Measurements from ENCODE around the gene SFT2D3. TPM values are rescaled to one million over a fixed set of nuclear protein-coding genes. Genes with fewer than 3 reads are reported as not detected.

Gene SFT2D3
- total and polyA plus RNA-seq, 2 experiments from 2014 or later, result 0.13 to 9.3 TPM

DNA sequence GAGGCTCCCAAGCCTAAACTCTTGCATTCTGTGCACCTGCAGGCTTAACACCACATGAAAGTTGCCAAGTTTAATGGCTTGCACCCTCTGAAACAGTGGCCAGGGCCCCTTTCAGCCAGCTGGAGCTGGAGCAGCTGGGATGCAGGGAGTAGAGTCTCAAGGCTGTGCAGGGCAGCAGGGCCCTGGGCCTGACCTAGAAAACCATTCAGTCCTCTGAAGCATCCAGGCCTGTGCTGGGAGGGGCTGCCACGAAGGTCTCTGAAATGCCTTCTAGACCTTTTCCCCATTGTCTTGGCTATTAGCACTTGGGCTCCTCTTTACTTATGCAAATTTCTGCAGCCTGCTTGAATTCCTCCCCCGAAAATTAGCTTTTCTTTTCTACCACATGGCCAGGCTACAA is 10.6 kb upstream of the SFT2D3 start:
- H3K4me3 ChIP-seq, result no peak overlapping the region

DNA sequence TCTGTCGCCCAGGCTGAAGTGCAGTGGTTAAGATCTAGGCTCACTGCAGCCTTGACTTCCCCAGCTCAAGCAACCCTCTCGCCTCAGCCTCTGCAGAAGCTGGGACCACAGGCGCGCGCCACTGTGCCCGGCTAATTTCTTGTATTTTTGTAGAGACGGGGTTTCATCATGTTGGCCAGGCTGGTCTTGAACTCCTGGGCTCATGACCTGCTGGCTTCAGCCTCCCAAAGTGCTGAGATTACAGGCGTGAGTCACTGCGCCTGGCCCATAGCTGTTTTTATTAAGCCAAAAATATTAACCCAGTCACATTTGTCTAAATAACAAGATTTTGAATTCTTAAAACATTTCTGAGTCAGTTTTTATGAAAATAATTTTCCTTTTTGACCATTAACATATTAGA is 6.3 kb upstream of the SFT2D3 start:
- Histone ChIP-seq H3K27ac (no peak overlapping the region), H3K4me1 (ENCODE audit: low read depth) (peaks cover 4% of the 10 kb centered on the region), H3K36me3 (no peaks in the 10 kb centered on the region), H3K27me3 (peaks cover 4% of the 10 kb centered on the region), H3K4me3 (peak overlapping the region; percentile 23), H3K9me3 (ENCODE audit: low read depth) (no peaks in the 10 kb centered on the region)
- no peak for TF ChIP-seq CTCF (IDR thresholded peaks at IDR 0.05; ENCODE audit: low read depth, low read length)
- peak in 1 of 2 donors; percentile 43 for DNase-seq (ENCODE audit: low read depth in 1 of 2, low spot score in 1 of 2)

More for the DNA sequence above, 10.6 kb upstream of the SFT2D3 start:
- Histone ChIP-seq H3K4me1 (ENCODE audit: low read depth) (peaks cover 4% of the 10 kb centered on the region), H3K27me3 (peaks cover 4% of the 10 kb centered on the region), H3K27ac (no peak overlapping the region), H3K9me3 (ENCODE audit: low read depth) (no peaks in the 10 kb centered on the region), H3K36me3 (no peaks in the 10 kb centered on the region)
- TF ChIP-seq CTCF (IDR thresholded peaks at IDR 0.05; ENCODE audit: low read depth, low read length), result no peak
- no peak for DNase-seq (ENCODE audit: low read depth in 1 of 2, low spot score in 1 of 2)

- Histone ChIP-seq H3K36me3 (no peaks in the 10 kb centered on the region), H3K4me1 (ENCODE audit: low read depth) (peaks cover 4% of the 10 kb centered on the region), H3K27me3 (peaks cover 4% of the 10 kb centered on the region), H3K9me3 (ENCODE audit: low read depth) (no peaks in the 10 kb centered on the region), H3K4me3 (peak overlapping the region; percentile 23), H3K27ac (no peak overlapping the region)
- DNase-seq (ENCODE audit: low read depth in 1 of 2, low spot score in 1 of 2), result peak; percentile 69 to 88
- TF ChIP-seq CTCF (IDR thresholded peaks at IDR 0.05; ENCODE audit: low read depth, low read length), result peak; percentile 66
Measured at GRCh38 chr2:127695491-127696472, 5.5 kb upstream of the SFT2D3 start.

DNA sequence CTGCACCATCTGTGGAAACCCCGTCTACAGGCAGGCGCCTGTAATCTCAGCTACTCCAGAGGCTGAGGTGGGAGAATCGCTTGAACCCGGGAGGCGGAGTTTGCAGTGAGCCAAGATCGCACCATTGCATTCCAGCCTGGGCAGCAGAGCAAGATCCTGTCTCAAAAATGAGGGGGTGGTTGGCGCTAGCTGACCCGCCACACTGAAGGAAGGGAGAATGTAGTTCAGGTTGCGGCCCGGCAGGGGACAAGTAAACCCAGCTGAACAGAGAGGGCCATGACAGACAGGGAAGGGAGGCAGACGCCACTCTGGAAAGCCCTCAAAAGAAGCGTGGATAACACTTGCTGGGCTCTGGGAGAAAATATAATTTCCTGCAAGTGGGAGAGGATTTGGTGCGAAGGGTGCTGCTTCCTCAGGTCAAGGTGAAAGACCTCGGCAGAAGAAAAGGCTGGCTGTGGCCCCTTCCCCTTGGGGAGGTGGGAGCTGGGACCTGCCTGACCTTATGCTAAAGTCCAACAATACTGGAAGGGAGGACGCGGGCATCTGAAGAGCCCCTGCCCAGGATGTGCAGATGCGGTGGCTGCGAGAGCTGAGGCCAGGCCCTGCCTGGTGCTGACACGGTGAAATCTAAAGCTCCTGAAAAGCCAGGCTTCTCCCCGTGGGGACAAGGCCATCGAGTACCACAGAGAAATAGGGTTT is 3.7 kb upstream of the SFT2D3 start:
- Histone ChIP-seq H3K27me3 (peaks cover 4% of the 10 kb centered on the region), H3K9me3 (ENCODE audit: low read depth) (no peaks in the 10 kb centered on the region), H3K36me3 (no peaks in the 10 kb centered on the region), H3K27ac (no peak overlapping the region), H3K4me1 (ENCODE audit: low read depth) (peaks cover 9% of the 10 kb centered on the region), H3K4me3 (no peak overlapping the region)
- DNase-seq (ENCODE audit: low read depth in 1 of 2, low spot score in 1 of 2), result no peak
- TF ChIP-seq CTCF (IDR thresholded peaks at IDR 0.05; ENCODE audit: low read depth, low read length), result no peak

DNA sequence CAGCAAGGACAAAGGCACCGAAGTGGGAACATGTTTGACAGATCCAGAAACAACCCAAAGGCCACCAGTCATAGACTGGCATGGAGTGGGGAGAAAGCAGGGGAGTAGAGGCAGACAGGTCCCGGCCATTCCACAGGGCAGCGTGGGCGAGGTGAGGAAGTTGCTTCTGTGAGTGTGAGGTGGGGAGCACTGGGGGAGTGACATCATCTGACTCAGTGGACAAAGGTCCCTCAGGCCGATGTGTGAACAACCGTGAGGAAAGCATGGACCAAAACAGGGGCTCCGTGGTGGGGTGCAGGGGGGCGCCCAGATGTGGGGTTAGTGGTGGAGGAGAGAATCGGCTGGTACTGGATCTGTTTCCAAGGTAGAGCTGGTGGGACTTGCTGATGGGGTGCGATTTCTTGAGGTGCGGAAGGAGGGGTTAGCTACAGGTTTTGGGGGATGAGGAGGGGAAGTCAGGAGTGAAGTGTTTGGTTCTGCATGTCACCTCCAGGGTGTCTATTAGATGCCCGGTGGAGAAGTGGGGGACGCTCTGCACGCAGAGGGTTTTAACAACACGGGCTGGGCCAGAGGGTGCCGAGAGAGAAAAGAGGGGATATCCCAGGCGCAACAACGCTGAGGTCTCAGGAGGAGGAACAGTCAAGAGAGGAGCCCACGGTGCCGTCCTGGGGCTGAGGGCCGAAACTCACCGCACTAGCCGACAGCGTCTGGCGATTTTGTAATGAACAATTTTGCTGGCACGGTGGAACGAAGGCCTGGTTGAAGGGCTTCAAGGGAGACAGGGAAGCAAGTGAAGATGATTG is 2.5 kb upstream of the SFT2D3 start:
- no peaks in the 10 kb centered on the region for H3K36me3 ChIP-seq
- peaks cover 4% of the 10 kb centered on the region for H3K27me3 ChIP-seq
- H3K4me3 ChIP-seq, result no peak overlapping the region
- H3K27ac ChIP-seq, result no peak overlapping the region
- peaks cover 15% of the 10 kb centered on the region for H3K4me1 ChIP-seq (ENCODE audit: low read depth)
- DNase-seq (ENCODE audit: low read depth in 1 of 2, low spot score in 1 of 2), result no peak
- no peaks in the 10 kb centered on the region for H3K9me3 ChIP-seq (ENCODE audit: low read depth)
- no peak for TF ChIP-seq CTCF (IDR thresholded peaks at IDR 0.05; ENCODE audit: low read depth, low read length)
